Measurements from ENCODE around the gene GMEB2.

Gene GMEB2

DNA sequence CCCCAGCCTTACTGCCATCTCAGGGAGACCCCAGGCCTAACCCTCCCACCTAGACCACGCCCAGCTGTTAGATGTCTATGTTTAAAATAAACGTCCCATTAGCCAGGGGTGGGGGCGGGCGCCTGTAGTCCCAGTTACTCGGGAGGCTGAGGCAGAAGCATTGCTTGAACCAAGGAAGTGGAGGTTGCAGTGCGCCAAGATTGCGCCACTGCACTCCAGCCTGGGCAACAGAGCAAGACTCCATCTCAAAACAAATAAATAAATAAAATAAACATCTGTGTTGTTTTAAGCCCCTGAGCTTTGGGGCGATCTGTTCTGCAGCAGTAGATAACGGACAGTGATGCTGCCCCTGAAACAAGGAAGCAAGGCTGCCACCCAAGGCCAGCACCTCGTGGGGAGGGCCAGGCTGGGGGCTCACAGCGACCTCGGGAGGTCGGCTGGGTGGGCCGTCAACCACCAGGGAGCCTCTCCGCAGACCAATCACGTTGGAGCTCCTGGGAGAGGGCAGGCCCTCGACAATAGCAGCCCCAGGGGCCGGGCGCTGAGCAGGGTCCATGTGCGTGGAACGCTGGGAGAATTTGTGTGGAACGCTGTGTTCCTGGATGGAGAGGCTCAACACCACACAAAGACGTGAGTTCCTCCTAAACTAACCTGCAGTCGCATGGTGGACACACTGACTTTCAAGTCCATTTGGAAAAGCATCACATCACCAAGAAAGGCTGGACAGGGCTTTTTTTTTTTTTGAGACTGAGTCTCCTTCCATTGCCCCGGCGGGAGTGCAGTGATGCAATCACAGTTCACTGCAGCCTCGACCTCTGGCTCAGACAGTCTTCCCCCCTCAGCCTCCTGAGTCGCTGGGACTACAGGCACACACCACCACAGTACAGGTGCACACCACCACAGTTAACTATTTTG is 51.8 kb downstream of the GMEB2 start:
- no CpG with 5 or more reads among the region's 28 CpGs for WGBS, 2 donors (ENCODE audit: extremely low coverage in 2 of 2, insufficient read length in 2 of 2, insufficient replicate concordance in 1 of 2)
- H4K8ac ChIP-seq (ENCODE audit: low read depth, low read length), result no peak overlapping the region
- H3K23ac ChIP-seq (ENCODE audit: low read depth, low read length, poor library complexity), result no peak overlapping the region

DNA sequence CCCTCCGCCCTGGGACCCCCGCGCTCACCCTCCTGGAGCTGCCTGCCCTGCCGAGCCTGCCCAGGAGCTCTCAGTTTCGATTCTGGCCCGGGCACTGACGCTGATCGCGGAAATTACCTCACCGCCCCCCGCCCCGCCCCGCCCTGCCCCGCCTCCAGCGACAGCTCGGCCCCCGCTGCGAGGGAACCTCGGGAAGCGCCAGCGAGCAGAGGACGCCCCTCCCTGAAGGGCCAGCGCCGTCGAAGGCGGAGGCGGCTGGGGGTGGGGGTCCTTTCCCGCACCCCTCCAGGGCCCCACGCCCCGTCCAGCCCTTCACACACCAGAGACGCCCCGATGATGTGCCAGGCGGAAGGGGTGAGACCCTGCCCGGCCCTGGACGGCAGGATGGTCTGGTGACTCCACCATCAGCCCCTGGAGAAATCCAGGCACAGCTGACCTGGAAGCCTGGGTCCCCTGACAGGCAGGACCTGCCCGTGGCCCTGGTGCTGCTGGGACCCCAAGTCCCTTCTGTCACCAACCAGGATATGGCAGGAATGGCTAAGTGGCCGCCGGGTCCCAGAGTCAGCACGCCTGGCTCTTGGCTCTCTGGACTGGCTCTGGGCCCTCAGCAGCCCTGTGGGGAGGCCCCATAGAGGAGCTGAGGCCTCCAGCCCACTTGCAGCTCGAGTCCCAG is 52.6 kb downstream of the GMEB2 start, which contains the start of gene HELZ2:
Gene HELZ2, minus strand, starts transcription at position 84 of the 673 bp plus-strand sequence. CDS start 1,854 bp downstream, outside the sequence.
- Histone ChIP-seq H4K8ac (ENCODE audit: low read depth, low read length) (no peak within 1 kb of the TSS), H3K23ac (ENCODE audit: low read depth, low read length, poor library complexity) (peak within 1 kb of the TSS; percentile 73), H3K27me3 (ENCODE audit: control insufficient read depth in 3 of 3, insufficient read depth in 3 of 3, low read depth in 1 of 3, low read length in 3 of 3) (no peaks in the 10 kb centered on the region), H3K9ac (ENCODE audit: low read depth, low read length, poor library complexity) (peak within 1 kb of the TSS; percentile 86), H2BK15ac (ENCODE audit: low read length) (peak within 1 kb of the TSS; percentile 91), H2BK12ac (ENCODE audit: low read length) (no peak within 1 kb of the TSS), H3K9me3 (replicated peaks in 1 of 2; ENCODE audit: control insufficient read depth in 2 of 2, insufficient read depth in 1 of 2, low read depth in 1 of 2, low read length in 2 of 2) (no peaks in the 10 kb centered on the region), H2AK5ac (ENCODE audit: low read depth, low read length) (peak within 1 kb of the TSS; percentile 90), H3K4me2 (ENCODE audit: insufficient read depth, low read length, poor library complexity, severe bottlenecking) (peak within 1 kb of the TSS; percentile 97), H4K91ac (ENCODE audit: low read depth, low read length, poor library complexity) (no peak within 1 kb of the TSS), H3K18ac (ENCODE audit: low read length) (peak within 1 kb of the TSS; percentile 97), H2AFZ (ENCODE audit: low read length) (peak within 1 kb of the TSS; percentile 88), H3K27ac (replicated peaks; ENCODE audit: low read length) (no peak within 1 kb of the TSS), H3K4me1 (ENCODE audit: control insufficient read depth in 2 of 2, insufficient read depth in 1 of 2, low read depth in 1 of 2, low read length in 2 of 2) (peaks cover 3 to 18% of the 10 kb centered on the region in 2 donors), H3K14ac (ENCODE audit: low read length) (peak within 1 kb of the TSS; percentile 84), H3K4ac (ENCODE audit: low read length) (no peak within 1 kb of the TSS), H2BK120ac (ENCODE audit: low read depth, low read length) (no peak within 1 kb of the TSS), H3K79me1 (ENCODE audit: low read depth, low read length) (peaks cover 3% of the 10 kb centered on the region), H2BK5ac (ENCODE audit: low read length) (peak within 1 kb of the TSS; percentile 24), H3K36me3 (replicated peaks in 1 of 2; ENCODE audit: control insufficient read depth in 2 of 2, insufficient read depth in 2 of 2, low read length in 2 of 2) (no peaks in the 10 kb centered on the region), H3K4me3 (ENCODE audit: low read length in 2 of 2) (peak within 1 kb of the TSS; percentile 72 to 90)
- peak; percentile 51 for DNase-seq (ENCODE audit: low spot score)
- WGBS, 2 donors (ENCODE audit: extremely low coverage in 2 of 2, insufficient read length in 2 of 2, insufficient replicate concordance in 1 of 2), result no CpG with 5 or more reads among the region's 40 CpGs

More for the DNA sequence above, 51.8 kb downstream of the GMEB2 start:
- Histone ChIP-seq H2BK120ac (ENCODE audit: low read depth, low read length) (no peak overlapping the region), H3K4me1 (ENCODE audit: control insufficient read depth in 2 of 2, insufficient read depth in 1 of 2, low read depth in 1 of 2, low read length in 2 of 2) (peaks cover 3 to 18% of the 10 kb centered on the region in 2 donors), H3K18ac (ENCODE audit: low read length) (no peak overlapping the region), H3K4ac (ENCODE audit: low read length) (no peak overlapping the region), H2AFZ (ENCODE audit: low read length) (peak overlapping the region; percentile 88), H3K4me3 (ENCODE audit: low read length in 2 of 2) (no peak overlapping the region), H2BK15ac (ENCODE audit: low read length) (peak overlapping the region; percentile 17), H3K79me1 (ENCODE audit: low read depth, low read length) (peaks cover 3% of the 10 kb centered on the region), H3K27me3 (ENCODE audit: control insufficient read depth in 3 of 3, insufficient read depth in 3 of 3, low read depth in 1 of 3, low read length in 3 of 3) (no peaks in the 10 kb centered on the region), H2AK5ac (ENCODE audit: low read depth, low read length) (peak overlapping the region; percentile 12), H3K9ac (ENCODE audit: low read depth, low read length, poor library complexity) (no peak overlapping the region), H3K4me2 (ENCODE audit: insufficient read depth, low read length, poor library complexity, severe bottlenecking) (no peak overlapping the region), H4K91ac (ENCODE audit: low read depth, low read length, poor library complexity) (no peak overlapping the region), H3K14ac (ENCODE audit: low read length) (no peak overlapping the region), H3K36me3 (replicated peaks in 1 of 2; ENCODE audit: control insufficient read depth in 2 of 2, insufficient read depth in 2 of 2, low read length in 2 of 2) (no peaks in the 10 kb centered on the region), H2BK12ac (ENCODE audit: low read length) (no peak overlapping the region), H2BK5ac (ENCODE audit: low read length) (no peak overlapping the region), H3K9me3 (replicated peaks in 1 of 2; ENCODE audit: control insufficient read depth in 2 of 2, insufficient read depth in 1 of 2, low read depth in 1 of 2, low read length in 2 of 2) (no peaks in the 10 kb centered on the region), H3K27ac (replicated peaks; ENCODE audit: low read length) (no peak overlapping the region)
- no peak for DNase-seq (ENCODE audit: low spot score)

DNA sequence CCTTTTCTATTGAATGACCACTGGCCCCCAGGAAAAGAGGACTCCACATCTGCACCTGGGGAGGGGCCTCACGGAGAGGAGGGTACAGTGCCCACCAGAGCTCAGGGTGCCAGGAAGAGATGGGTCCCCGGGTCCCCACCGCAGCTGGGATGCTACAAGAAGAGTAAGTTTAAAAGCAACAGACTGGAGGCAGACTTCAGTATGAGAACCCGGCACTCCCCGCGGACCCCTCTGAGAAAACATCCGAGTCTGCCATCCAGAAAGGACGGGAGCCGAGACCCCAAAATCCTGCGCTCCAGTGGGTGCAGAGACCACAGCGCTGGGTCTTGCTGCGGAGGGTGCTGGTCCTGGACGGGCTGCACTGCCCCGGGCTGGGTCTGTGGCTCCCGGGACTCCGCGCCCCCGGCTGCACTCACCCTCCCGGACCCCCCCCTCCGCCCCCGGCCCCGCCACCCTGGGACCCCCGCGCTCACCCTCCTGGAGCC is 53.2 kb downstream of the GMEB2 start:
- H3K14ac ChIP-seq (ENCODE audit: low read length), result peak overlapping the region; percentile 56
- H3K4me2 ChIP-seq (ENCODE audit: insufficient read depth, low read length, poor library complexity, severe bottlenecking), result peak overlapping the region; percentile 97
- no peak for DNase-seq (ENCODE audit: low spot score)
- H3K18ac ChIP-seq (ENCODE audit: low read length), result peak overlapping the region; percentile 90
- H2AK5ac ChIP-seq (ENCODE audit: low read depth, low read length), result peak overlapping the region; percentile 90
- H3K36me3 ChIP-seq (replicated peaks in 1 of 2; ENCODE audit: control insufficient read depth in 2 of 2, insufficient read depth in 2 of 2, low read length in 2 of 2), result no peaks in the 10 kb centered on the region
- no peak overlapping the region for H3K23ac ChIP-seq (ENCODE audit: low read depth, low read length, poor library complexity)
- no peak overlapping the region for H4K91ac ChIP-seq (ENCODE audit: low read depth, low read length, poor library complexity)
- no peak overlapping the region for H4K8ac ChIP-seq (ENCODE audit: low read depth, low read length)
- no peak overlapping the region for H2BK5ac ChIP-seq (ENCODE audit: low read length)
- H2BK12ac ChIP-seq (ENCODE audit: low read length), result no peak overlapping the region
- no peak overlapping the region for H2BK120ac ChIP-seq (ENCODE audit: low read depth, low read length)
- peaks cover 3% of the 10 kb centered on the region for H3K79me1 ChIP-seq (ENCODE audit: low read depth, low read length)
- H3K9me3 ChIP-seq (replicated peaks in 1 of 2; ENCODE audit: control insufficient read depth in 2 of 2, insufficient read depth in 1 of 2, low read depth in 1 of 2, low read length in 2 of 2), result no peaks in the 10 kb centered on the region
- no peak overlapping the region for H3K27ac ChIP-seq (replicated peaks; ENCODE audit: low read length)
- H3K4me1 ChIP-seq (ENCODE audit: control insufficient read depth in 2 of 2, insufficient read depth in 1 of 2, low read depth in 1 of 2, low read length in 2 of 2), result peaks cover 3 to 14% of the 10 kb centered on the region in 2 donors
- peak overlapping the region; percentile 86 for H3K9ac ChIP-seq (ENCODE audit: low read depth, low read length, poor library complexity)
- H2AFZ ChIP-seq (ENCODE audit: low read length), result peak overlapping the region; percentile 88
- WGBS, 2 donors (ENCODE audit: extremely low coverage in 2 of 2, insufficient read length in 2 of 2, insufficient replicate concordance in 1 of 2), result no CpG with 5 or more reads among the region's 24 CpGs
- H3K4me3 ChIP-seq (ENCODE audit: low read length in 2 of 2), result peak overlapping the region; percentile 72 to 90
- peak overlapping the region; percentile 55 for H2BK15ac ChIP-seq (ENCODE audit: low read length)
- no peak overlapping the region for H3K4ac ChIP-seq (ENCODE audit: low read length)
- no peaks in the 10 kb centered on the region for H3K27me3 ChIP-seq (ENCODE audit: control insufficient read depth in 3 of 3, insufficient read depth in 3 of 3, low read depth in 1 of 3, low read length in 3 of 3)

Data from neuronal stem cell (in vitro differentiated cells).